Measurements from ENCODE around the gene ENOX1.
"Not testable (repeated sequence)": the region's sequence is repeated elsewhere in the genome, so short reads cannot be mapped to it uniquely, and the experiment has no call there.

The ENOX1 gene

GRCh38 chr13:43432958-43433357 lies 353.8 kb downstream of the ENOX1 start:
- no peak for DNase-seq (ENCODE audit: low read depth in 3 of 3)

GRCh38 chr13:43431841-43432240 lies 354.9 kb downstream of the ENOX1 start:
- no peak for DNase-seq (ENCODE audit: low read depth in 3 of 3)

DNA sequence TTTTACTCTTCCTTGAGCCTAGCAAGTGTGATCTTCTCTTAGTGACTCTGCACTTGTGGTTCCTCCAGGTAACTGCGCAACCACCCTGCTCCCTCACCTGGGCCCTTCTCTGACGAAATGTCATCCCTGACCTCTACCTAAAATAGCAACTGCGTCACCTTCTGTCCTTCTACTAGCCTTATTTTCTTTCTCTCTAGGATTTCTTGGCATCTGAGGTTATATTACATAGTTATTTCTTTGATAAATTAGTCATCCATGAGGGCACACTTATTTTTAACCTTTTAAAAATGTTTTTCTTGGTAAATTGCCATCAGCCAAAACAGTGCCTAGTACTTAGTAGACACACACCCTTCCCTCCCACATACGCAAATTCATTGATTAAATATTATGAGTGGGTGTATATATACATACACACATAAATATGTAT lies 355.5 kb downstream of the ENOX1 start:
- DNase-seq (ENCODE audit: low read depth in 3 of 3), result no peak

DNA sequence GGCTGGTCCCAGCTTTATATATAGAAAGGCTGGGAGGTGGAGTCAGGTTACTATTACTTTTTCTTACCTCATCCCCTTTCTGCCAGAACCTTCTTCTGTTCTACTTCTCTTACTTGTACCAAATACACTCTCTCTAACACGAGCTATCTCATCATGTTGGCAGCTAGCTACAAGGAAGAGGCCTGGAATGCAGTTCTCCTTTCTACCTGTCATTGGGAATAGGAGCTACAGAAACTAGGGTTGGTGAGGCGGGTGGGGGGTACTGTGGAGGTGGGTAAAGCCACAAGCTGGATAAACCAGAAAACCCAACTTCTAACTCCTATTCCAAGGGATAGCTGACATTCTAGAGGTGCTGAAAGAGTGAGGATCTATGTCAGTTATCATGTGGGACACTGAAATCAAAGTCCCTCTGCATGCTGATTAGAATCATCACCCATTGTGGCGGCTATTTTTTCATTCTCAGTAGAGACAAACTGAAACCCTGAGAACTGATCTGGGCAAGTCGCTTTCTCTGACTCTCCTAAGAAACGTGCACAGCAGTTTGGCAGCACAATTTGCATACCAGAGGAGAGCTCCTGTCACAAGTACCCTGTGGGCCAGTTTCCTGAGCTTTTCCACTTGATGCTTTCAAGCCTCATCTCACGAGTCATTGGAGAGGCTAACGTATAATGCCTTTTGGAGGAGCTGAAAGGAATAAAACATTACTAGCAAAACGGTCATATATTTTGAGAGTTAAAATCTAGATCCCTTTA lies 358.1 kb downstream of the ENOX1 start:
- DNase-seq (ENCODE audit: low read depth in 3 of 3), result no peak

DNA sequence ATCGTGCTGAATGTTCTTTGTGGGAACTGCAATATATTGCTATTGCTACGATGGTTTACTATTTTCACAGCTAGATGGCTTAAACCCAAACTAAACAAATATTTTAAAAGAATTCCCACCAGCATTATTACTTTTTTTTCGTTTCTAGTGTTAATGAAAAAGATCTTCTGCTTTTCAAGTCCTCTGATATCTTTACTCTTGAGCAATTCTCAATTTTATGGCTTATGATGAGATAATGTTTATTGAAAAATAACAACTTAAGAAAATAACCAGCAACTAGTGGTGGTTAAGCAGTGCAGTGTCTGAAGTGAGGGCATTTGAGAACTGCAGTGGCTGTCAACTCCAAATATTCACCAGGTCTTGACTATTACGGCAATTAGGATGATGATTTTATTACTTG lies 360.4 kb downstream of the ENOX1 start:
- no peak for DNase-seq (ENCODE audit: low read depth in 3 of 3)

DNA sequence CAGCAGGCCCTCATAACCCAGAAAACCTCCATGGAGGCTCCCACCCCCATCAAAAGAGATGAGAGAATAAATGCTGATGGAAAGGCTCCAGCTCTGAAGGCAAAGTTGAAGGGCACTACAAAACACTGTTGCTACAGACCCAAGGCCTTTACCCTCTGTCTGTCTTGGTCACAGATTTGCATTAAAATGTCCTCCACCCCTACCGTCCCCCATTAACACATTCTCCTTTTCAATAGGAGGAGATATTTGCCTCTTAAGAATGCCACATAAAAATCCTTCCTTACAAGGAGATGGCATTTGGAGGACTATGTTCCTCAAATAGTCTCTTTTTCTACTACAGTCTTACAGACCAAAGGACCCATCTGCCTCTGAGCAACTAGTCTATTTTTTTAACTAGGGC lies 361.5 kb downstream of the ENOX1 start:
- DNase-seq (ENCODE audit: low read depth in 3 of 3), result no peak

- no peak for DNase-seq (ENCODE audit: low read depth in 3 of 3)
These were observed 362.4 kb downstream of the ENOX1 start for GRCh38 chr13:43424412-43424811.

DNA sequence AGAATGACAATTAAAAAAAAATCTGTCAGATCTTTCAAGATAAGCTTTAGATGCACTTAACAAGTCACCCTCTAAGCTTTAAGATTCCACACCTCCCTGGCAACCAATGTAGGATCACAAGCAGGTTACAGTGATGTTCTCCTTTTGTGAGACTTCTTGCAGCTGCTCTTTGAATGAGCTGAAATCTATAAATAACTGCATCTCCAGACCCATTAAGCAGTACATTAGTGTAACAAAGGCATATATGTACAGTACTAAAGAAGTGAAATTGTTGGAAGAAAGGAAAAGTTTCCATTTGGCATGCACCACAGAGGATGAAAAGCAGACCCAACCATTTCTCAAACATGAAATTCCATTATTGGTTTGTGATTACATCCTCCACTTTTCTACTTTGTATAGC lies 364.7 kb downstream of the ENOX1 start:
- no peak for DNase-seq (ENCODE audit: low read depth in 3 of 3)

- DNase-seq (ENCODE audit: low read depth in 3 of 3), result not testable (repeated sequence)
These were observed 369.9 kb downstream of the ENOX1 start for GRCh38 chr13:43416842-43417241.

DNA sequence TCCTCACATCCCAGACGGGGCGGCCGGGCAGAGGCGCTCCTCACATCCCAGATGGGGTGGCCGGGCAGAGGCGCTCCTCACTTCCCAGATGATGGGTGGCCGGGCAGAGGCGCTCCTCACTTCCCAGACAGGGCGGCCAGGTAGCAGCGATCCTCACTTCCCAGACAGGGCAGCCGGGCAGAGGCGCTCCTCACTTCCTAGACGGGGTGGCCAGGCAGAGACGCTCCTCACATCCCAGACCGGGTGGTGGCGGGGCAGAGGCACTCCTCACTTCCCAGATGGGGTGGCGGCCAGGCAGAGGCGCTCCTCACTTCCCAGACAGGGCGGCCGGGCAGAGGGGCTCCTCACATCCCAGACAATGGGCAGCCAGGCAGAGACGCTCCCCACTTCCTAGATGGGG lies 370.4 kb downstream of the ENOX1 start:
- not testable (repeated sequence) for DNase-seq (ENCODE audit: low read depth in 3 of 3)

DNA sequence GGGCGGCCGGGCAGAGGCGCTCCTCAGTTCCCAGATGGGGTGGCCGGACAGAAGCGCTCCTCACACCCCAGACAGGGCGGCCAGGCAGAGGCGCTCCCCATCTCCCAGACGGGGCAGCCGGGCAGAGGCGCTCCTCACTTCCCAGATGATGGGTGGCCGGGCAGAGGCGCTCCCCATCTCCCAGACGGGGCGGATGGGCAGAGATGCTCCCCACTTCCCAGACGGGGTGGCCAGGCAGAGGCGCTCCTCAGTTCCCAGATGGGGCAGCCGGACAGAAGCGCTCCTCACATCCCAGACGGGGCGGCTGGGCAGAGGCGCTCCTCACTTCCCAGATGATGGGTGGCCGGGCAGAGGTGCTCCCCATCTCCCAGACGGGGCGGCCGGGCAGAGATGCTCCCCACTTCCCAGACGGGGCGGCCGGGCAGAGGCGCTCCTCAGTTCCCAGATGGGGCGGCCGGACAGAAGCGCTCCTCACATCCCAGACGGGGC lies 370.8 kb downstream of the ENOX1 start:
- not testable (repeated sequence) for DNase-seq (ENCODE audit: low read depth in 3 of 3)

- no peak for DNase-seq (ENCODE audit: low read depth in 3 of 3)
These were observed 372.7 kb downstream of the ENOX1 start for GRCh38 chr13:43414111-43414510.

- no peak for DNase-seq (ENCODE audit: low read depth in 3 of 3)
These were observed 375.0 kb downstream of the ENOX1 start for GRCh38 chr13:43411741-43412140.

GRCh38 chr13:43411211-43411610 lies 375.6 kb downstream of the ENOX1 start:
- DNase-seq (ENCODE audit: low read depth in 3 of 3), result no peak

- no peak for DNase-seq (ENCODE audit: low read depth in 3 of 3)
These were observed 378.5 kb downstream of the ENOX1 start for GRCh38 chr13:43408274-43408673.

- no peak for DNase-seq (ENCODE audit: low read depth in 3 of 3)
These were observed 379.7 kb downstream of the ENOX1 start for GRCh38 chr13:43407023-43407581.

GRCh38 chr13:43405457-43405856 lies 381.3 kb downstream of the ENOX1 start:
- DNase-seq (ENCODE audit: low read depth in 3 of 3), result no peak

DNA sequence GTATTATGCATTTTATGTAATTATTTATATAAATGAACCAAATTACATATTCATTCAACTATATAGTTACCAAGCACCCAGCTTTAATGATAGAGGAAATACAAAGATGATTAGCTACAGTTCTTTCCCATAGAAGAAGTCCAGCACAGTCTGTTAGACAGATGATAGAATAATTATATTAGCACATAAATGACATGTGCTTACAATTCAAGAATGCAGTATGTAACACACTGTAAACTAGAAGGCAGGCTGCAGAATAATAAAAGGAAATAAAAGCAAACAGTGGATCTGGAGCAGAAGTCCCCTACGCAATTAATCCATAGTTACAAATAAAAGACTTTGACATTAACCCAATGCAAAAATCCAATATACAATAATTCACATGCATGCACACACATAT lies 384.4 kb downstream of the ENOX1 start:
- DNase-seq (ENCODE audit: low read depth in 3 of 3), result no peak

- DNase-seq (ENCODE audit: low read depth in 3 of 3), result no peak
These were observed 385.4 kb downstream of the ENOX1 start for GRCh38 chr13:43401361-43401760.

DNA sequence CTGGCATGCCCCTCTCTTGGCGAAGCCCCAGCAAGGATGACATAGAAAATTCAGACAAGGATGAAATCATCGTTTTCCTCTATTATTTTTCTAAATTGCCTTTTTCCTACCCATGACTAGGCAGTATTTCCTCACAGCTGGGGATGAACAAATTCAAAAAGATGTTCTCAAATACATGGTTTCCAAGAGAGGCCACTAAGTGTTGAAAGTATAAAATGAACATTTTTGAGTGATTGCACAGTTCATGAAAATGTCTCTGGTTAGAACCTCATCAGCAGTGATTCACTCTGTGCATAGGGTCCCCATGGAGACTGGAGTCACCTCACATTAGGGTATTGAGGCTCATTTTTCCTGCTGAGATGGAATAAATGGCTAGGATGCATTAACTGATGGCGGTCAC lies 389.7 kb downstream of the ENOX1 start:
- DNase-seq (ENCODE audit: low read depth in 3 of 3), result no peak

DNA sequence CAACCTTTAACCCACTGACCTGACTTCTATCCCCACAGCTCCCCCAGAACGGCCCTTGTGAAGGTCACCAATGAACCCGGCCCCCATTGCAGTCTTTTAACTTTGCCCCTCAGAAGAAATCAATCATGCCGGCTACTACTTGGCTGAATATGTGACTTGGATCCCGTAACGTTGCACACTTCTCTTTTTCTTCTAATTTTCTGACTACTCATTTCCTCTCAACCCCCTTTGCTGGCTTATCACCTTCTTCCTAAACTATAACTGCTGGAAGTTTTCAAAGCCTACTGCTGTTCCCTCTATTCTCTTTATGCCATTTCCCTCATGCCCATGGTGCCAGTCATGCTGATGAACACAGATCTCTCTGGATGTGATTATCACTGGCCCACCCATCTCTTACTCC lies 395.7 kb downstream of the ENOX1 start:
- no peak for DNase-seq (ENCODE audit: low read depth in 3 of 3)

DNA sequence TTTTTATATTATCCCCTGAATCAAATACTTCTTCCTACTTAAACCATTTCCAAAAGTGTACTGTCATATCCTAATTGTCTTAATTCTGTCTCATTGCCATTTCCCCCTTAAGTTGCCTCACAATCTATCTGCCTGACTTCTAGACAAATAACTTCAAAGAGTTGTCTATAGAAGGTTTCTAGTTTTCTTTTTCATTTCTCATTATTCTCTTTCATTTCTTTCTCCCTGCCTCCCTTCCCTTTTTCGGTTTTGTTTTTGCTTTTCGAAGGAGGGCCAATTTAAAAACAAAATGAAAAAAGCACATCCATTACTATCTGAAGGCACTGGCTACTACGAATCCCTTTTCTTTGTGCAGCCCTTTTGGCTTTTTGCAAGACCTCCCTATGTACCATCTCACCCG lies 396.2 kb downstream of the ENOX1 start:
- DNase-seq (ENCODE audit: low read depth in 3 of 3), result no peak

DNA sequence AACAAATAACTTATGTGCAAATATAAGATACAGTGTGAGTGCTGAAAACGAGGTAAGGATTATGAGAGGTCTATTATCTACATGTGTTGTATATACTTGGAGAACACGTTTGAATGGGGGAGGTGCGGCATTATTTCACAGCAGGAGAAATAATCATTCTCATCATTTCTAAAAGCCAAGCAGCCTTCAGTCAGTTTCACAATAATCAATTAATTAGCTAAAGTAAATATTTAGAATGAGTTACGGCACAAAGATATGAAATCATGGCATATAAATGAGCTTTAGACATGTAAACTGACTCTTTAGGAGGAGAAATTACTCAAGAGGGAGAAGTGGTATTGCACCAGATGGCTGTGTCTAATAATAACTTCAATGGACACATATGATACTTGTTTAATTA lies 396.8 kb downstream of the ENOX1 start:
- no peak for DNase-seq (ENCODE audit: low read depth in 3 of 3)

DNA sequence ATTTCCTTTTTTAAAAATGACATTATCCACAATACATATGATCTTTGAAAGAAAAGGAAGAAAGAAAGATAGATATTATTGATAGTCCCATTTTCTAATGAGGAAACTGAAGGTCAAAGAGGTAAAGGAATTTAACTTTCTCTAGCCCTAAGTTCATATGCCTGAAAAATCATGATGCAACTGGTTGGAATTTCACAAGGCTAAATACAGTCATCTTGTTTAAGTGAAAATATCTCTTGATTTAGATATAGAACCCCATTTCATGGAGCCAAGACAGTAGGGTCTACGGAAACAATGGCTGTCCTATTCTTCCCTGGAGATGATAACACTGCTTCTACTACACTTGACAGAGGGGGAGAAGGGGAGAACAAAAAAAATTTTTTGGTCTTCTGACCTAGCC lies 397.2 kb downstream of the ENOX1 start:
- DNase-seq (ENCODE audit: low read depth in 3 of 3), result no peak
